ENCODE results near the gene C2. TPM values are rescaled to one million over a fixed set of nuclear protein-coding genes. Genes with fewer than 3 reads are reported as not detected.
"Not testable (repeated sequence)": the region's sequence is repeated elsewhere in the genome, so short reads cannot be mapped to it uniquely, and the experiment has no call there.

The C2 gene
- polyA plus RNA-seq, 5 donors: 3.6 to 7.4 (median 6.0) TPM

DNA sequence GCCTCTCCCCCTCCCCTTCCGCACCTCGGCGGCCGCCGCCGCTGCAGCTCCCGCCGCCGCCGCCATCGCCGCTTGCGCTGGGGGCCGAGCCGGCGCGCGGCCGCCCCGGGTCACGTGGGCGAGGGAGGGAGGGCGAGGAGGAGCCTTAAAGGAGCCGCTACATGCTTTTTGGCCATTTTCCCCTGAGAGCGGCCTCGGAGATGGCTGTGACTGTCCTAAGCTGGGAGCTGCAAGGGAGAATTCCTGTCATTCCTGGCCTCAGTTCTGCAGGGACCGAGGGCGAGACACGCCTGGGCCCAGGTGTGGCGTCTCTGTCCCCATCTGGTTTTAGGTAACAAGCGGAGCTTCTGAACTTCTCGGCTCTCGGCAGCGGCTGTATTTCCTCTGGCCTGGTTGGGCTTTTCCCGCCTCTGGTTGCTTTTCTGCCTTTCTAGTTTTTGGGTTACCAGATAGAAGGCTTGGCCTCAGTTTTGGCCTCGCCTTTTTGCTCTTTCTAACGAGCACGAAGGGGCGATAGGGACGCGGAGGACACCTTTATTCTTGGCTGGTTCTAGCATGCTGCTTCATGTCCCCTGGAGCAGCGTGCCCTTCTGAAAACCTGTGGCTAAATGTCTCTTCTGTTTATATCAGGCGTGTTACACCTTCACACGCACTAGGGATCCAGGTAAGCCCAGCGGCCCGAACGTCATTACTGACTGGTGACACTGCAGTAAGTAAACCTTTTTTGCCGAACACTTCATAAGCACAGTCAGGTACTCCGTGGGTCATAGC lies 29.7 kb upstream of the C2 start, which contains the start of gene EHMT2:
EHMT2 (minus strand) TSS at position 87 of the 771 bp plus-strand sequence; CDS start at position 66, 21 bp downstream.
- peak; percentile 83 to 85 for DNase-seq

DNA sequence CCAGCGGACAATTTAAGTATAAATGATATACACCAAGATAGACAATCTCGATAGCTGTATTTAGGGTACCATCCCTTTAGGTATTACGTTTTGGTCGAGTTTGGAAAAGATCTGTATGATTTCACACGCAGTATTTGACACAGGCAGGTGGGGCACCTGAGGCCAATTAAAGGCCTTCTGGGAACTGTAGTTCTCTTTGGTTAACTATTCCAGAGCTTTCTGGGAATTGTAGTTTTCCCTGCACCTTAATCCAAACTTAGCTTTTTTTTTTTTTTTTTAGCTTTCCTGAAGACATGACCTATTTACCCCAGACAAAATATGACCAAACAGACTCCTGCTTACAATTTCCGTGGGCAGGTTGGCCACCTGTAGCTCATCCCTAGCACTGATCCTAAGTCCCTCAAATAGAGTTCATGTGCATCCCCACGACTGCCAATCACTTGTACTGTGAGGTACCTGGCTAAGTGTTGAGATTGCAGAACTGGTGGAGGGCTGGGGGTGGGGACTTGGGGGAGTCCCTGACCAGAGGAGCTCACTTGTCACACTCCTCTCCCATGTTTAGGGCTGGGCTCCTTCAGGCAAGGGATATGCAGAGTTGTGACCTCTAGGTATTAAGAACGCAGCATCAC lies 29.0 kb upstream of the C2 start:
- peak in 1 of 2 donors; percentile 24 for DNase-seq

DNA sequence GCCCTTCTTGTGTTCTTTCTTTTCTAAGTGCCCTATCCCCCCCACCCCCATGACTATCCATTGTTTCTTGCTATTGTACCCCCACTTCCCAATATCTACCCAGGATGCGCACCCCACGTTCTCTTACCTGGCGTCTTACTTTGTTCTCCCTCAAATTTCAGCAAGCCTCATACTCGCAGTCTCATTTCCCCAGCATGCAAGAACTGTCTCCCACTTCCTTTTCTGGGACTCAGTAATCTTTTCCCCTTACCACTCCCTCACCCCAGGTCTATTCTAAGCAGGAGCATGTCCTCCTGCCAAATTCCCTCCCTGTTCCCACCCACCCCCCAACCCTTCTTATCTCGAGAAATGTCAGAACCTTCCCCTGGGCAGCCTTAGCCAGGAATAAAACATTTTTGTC lies 28.3 kb upstream of the C2 start:
- no peak for DNase-seq

DNA sequence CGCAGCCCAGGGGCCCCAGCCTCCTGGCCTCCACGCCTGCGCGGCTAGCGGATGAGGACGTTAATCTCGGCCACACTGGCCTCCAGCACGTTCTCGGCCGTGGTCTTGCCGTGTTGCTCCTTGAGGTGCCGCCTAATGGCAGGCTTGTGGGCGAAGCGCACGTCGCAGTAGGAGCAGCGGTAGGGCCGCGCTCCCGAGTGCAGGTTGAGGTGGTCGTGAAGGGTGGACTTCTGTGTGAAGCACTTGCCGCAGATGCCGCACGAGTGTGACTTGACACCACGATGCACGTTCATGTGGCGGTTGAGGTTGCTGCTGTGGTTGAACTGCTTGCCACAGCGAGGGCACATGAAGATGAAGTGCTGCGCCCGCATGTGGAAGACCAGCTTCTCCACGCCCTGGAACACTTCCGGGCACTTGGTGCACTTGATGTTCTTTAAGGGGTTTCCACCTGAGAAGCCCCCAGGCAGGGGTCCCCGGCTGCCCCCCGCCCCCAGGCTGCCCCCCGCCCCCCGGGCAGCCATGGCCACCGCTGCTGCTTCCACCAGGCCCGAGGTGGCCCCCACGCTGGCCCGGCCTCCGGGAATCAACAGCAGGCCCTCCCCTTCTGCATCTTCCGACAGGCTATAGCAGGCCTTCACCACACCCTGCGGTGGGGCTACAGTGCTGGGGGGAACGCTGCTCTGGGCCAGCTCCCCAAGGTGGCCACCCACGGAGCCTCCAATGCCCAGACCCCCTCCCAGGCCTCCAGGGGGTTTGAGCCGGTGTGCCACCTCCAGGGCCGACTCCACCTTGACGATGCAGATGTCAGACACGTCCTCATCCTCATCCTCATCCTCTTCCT lies 27.4 kb upstream of the C2 start:
- DNase-seq: no peak

DNA sequence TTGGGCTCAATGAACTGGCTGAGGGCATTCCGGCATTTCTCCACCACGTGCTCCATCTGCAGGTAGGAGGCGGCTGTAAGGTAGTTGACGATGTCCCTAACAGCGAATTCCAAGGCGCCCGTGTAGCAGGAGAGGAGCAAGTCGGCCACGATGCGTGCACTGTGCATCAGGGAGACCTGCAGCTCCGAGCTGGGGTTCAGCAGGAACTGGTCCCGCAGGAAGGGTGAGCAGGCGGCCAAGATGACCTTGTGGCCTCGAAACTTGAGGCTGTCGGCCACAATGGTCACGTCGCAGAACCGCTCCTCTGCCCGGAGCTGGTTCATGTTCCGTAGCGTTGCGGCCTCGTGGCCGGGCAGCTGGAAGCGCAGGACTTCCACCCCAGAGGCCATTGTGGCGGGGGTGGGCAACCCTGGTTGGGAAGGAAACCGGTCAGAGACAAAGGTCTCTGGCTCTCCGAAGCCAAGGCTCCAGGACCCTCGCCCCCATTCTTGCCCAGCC lies 26.6 kb upstream of the C2 start:
- DNase-seq: no peak

DNA sequence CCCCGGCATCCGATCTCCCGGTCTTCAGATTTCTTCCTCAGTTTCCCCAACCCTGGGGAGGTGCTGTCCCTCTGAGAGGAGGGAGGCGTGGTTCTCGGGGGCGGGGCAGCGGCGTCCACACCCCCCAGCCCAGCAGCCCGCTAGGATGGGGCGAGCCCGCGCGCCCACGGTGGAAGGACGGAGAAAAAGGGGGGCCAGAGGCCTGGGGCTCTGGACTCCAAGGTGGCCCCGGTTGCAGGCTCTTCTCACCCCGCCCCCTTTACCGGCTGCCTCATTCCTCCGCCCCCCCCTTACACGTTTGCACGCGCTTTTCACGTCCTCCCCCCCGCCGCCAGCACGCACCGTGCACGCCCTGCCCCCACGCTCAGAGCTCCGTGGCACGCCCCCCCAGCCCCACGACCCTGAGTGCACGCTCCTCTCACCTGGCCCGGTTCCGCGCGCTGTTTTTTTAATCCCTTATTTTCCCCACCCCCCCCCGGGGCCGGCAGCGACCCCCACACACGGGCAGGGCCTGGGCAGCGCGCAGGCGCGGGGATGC lies 26.0 kb upstream of the C2 start:
- peak in 1 of 2 donors; percentile 38 for DNase-seq

DNA sequence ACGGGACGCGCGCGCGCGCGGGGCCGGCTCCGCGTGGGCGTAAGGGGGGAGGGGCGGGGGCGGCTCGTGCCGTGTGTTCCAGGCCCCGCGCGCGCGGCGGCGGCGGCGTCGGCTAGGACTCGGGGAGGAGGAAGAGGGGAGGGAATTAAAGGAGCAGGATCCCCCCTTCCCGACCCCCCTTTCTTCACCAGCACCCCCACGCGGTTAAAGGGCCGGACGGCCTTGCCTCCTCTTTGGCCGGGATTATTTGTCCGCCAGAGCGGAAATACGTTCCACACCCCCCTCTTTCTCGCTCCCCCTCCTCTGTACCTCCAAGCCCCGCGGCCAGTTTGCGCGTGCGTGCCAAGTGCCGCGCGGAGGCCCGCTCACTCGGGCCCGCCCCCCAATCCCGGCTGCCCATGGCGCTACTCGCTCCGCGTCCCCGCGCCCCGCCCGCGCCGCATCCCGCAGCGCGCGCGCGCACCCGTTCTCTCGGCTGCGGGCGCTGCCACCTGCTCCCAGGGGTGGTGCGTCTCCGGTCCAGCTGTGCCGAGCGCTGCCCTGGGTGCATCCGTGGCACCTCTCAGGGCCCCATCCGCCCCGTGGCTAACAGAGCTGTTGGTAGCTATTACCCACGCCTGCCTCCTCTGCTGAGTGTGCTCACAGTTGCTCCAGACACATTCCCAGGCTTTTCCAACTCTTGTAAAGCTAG lies 25.4 kb upstream of the C2 start, which contains the start of gene ZBTB12:
ZBTB12 (minus strand) TSS at position 134 of the 691 bp plus-strand sequence. CDS start 781 bp downstream, outside the sequence.
- DNase-seq: peak; percentile 98

DNA sequence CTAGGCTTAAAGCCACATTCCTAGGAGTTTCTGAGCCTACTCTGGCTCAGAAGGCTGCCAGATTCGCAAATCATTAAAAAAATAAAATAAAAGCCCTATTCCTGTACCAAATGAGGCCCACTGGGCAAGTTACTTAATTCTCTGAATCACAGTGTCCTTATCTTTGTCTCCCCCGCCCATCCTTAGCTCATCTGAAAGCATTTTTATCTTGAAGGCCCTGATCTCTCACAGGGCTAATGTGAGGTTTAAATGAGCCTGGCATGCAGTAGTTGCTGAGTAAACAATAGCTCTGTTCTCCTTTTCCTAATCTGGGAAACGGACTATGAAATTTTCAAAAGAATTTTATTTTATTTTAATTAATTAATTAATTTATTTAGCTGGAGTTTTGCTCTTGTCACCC lies 23.6 kb upstream of the C2 start:
- DNase-seq: no peak

DNA sequence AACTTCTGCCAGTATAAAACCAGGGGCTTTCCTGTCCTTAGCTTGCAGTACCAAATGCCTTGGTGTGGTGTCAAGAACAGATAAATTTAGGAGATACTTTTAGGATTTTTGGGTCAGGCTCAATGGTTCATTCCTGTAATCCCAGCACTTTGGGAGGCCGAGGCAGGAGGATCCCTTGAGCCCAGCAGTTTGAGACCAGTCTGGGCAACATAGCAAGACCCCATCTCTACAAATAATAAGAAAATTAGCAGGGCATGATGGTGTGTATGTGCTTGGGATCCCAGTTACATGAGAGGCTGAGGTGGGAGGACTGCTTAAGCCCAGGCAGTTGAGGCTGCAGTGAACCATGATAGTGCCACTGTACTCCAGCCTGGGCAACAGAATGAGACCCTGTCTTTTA lies 22.5 kb upstream of the C2 start:
- DNase-seq: no peak

DNA sequence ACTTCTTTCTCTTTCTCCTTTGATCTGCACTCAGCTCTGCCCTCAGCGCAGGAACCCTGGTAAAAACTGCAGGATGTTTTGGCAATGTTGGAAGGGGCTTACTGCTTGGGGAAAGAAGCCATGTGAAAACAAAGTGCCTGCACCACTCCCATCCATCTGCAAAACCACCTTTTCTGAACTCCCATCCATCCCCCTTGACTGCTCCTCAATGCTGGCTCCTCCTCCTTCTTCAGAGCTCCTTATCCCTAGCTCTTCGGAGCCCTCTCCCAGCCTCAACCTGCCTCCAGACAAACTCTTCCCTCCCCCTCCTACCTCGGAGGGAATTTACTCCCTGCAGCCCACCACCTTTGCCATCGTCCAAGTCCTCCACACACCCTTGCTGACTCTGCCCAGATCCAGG lies 21.4 kb upstream of the C2 start:
- DNase-seq: no peak

DNA sequence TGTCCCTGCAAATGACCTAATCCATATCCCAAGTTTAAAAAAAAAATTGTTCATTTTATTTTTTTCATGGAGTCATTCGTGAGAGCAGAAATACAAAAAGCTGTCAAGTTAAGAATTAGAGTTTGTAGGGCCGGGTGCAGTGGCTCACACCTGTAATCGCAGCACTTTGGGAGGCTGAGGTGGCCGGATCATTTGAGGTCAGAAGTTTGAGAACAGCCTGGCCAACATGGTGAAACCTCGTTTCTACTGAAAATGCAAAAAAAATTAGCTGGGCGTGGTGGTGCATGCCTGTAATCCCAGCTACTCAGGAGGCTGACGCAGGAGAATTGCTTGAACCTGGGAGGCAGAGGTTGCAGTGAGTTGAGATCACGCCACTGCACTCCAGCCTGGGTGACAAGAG lies 20.8 kb upstream of the C2 start:
- not testable (repeated sequence) for DNase-seq

DNA sequence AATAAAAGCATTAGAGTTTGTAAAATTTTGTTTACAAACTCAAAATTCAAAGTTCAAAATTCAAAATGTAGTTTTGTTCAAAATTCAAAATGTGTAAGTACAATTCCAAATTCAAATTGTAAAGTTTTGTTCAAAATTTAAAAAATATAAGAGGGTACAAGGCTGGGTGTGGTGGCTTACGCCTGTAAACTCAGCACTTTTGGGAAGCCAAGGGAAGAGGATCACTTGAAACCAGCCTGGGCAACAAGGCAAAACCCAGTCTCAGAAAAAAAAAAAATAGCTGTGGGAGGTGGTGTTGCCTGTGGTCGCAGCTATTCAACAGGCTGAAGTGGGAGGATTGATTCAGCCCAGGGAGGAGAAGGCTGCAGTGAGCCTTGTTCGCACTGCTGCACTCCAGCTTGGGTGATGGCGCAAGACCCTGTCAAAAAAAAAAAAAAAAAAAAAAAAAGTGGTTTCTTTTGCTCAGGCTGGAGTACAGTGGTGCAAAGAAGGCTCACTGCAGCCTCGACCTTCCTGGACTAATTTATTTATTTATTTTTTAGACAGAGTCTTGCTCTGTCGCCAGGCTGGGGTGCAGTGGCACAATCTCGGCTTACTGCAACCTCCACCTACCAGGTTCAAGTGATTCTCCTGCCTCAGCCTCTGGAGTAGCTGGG lies 20.2 kb upstream of the C2 start:
- DNase-seq: peak; percentile 38 to 41

DNA sequence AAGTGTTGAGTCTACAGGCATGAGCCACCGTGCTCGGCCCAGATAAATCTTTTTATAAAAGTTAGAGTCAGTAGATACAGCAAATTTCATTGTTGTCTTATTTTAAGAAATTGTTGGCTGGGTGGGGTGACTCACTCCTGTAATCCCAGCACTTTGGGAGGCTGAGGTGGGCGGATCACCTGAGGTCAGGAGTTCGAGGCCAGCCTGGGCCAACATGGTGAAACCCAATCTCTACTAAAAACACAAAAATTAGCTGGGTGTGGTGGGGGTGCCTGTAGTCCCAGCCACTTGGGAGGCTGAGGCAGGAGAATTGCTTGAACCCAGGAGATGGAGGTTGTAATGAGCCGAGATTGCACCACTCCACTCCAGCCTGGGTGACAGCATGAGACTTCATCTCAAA lies 19.3 kb upstream of the C2 start:
- DNase-seq: not testable (repeated sequence)

DNA sequence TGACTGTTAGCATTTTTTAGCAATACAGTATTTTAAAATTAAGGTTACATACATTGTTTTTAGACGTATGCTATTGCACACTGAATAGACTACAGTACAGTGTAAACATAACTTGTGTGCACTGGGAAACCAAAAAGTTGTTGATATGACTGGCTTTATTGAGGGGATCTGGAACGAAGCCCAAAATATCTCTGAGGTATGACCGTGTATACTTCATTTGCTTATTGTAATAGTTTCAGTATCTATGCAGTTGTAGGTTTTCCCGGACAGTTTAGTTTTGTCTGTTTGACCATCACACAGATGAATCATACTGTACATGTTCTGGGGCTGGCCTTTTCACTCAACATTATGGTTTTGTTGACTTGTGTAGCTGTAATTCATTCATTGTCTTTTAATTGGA lies 18.7 kb upstream of the C2 start:
- DNase-seq: no peak

DNA sequence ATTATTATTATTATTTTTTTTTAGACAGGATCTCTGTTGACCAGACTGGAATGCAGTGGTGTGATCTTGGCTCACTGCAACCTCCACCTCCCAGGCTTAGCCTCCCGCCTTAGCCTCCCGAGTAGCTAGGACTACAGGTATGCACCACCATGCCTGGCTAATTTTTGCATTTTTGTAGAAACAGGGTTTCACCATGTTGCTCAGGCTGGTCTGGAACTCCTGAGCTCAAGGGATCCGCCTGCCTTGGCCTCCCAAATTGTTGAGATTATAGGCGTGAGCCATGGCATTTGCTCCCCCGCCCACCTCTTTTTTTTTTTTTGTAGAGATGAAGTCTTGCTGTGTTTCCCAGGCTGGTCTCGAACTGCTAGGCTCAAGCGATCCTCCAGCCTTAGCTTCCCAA lies 18.2 kb upstream of the C2 start:
- DNase-seq: not testable (repeated sequence)

DNA sequence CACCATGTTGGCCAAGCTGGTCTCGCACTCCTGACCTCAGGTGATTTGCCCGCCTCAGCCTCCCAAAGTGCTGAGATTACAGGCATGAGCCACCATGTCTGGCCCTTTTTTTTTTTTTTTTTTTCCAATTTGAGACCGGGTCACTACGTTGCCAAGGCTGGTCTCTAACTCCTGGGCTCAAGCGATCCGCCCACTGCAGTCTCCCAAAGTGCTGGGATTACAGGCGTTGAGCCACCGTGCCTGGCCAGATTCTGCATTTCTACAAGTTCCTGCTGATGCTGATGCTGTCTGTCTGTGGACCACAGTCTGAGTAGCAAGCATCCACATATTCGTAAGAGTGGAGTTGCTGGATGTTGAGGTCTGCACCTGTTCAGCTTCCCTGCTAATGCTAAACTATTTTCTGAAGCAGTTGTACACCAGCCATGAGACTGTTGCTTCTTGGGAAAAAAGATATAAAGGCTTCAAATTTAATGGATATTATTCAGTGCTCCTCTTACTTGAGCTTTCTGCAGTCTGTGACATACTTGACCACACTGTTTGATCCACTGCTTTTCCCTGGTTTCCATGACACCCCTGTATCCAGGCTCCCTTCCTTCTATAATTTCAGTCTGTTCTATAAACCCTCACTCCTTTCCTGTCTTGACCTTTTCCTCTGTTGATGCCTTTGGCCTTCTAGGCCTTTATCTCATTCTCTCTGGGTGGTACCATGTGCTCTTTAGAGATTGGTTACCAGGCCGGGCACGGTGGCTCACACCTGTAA lies 15.5 kb upstream of the C2 start:
- no peak for DNase-seq

DNA sequence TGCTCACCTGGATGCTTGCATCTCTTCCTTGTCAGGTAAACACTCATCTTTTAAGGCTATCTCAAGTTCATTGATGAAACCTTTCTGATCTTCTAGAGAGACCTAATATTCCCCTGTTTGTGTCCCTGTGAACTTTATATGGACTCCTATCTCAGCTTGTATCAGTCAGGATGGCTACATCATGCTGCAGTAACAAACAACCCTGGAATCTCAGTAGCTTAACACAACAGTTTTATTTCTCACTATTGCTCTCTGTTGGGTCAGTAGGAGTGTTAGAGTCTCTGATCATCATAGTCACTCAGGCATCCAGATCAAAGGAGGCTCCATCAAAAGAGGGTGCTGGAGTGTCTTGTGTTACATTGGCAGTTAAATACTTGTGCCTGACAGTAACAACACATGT lies 12.2 kb upstream of the C2 start:
- DNase-seq: no peak

DNA sequence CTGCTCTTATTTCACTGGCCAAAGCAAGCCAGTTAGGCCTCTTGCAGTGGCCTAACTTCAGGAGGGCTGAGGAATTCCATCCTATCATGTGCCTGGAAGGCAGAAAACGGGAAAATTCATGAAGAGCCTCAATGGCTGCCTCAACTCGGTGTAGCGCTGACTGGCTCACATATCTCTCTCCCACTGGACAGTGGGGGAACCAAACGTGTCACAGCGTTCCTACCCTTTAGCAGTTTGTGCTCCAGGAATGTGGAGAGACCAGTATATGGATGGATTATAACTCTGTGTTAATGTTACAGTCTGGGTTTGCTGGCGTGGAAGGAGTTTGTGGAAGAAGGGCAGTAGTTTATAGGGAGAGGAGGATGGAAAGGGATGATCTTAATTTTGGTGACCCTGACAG lies 11.8 kb upstream of the C2 start:
- DNase-seq: no peak

DNA sequence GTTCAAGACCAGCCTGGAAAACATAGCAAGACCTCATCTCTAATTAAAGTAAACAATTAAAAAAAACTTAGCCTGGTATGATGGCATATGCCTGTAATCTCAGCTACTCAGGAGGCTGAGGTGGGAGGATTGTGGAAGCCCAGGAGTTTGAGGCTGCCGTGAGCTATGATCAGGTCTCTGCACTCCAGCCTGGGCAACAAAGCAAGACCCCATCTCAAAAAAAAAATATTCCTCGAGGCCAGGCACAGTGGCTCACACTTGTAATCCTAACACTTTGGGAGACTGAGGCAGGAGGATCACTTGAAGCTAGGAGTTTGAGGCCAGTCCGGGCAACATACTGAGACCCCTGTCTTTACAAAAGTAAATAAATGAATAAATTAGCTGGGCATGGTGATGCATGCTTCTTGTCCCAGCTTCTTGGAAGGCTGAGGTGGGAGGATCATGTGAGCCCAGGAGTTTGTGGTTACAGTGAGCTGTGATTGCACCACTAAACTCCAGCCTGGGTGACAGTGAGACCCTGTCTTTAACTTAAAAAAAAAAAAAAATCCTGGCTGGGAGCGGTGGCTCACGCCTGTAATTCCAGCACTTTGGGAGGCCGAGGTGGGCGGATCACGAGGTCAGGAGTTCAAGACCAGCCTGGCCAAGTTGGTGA lies 9.3 kb upstream of the C2 start:
- no peak for DNase-seq
